Measurements from ENCODE around the gene KRT78.
"Not testable (repeated sequence)": the region's sequence is repeated elsewhere in the genome, so short reads cannot be mapped to it uniquely, and the experiment has no call there.

KRT78 gene

DNA sequence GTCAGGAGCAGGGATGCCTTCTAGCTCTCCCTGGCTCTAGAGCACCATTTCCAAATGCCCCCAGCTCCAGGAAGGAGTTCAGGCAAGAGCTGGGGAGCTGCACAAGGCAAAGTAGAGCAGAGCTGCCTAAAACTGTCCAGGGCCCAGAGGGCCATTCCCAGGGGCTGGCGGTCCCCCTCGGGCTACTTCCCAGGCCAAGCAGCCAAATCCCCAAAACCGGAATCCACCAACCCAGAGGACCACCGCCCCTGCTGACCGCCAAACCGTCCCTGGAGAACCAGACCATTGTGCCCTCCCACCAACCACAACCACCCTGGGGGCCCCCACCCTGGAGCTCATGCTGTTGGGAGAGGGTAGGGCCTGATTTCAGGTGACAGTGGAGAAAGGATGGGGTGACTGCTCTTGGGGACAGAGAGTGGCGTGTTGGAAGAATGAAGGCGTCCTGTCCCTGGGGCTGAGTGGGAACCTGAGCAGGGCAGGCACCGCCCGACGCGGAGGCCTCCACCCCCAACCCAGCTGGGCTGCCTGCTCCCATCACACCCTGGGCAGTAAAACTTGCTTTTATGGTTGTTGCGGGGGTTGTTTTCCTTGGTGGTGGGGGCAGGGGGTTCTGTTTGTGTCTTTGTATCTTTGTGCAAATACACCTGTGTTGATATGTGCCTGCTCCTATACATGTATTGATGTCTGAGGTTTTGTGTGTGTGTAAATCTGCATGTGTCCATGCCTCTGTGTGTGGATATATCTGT, 24.0 kb upstream of the KRT78 start:
- DNase-seq (ENCODE audit: low read depth): no peak

DNA sequence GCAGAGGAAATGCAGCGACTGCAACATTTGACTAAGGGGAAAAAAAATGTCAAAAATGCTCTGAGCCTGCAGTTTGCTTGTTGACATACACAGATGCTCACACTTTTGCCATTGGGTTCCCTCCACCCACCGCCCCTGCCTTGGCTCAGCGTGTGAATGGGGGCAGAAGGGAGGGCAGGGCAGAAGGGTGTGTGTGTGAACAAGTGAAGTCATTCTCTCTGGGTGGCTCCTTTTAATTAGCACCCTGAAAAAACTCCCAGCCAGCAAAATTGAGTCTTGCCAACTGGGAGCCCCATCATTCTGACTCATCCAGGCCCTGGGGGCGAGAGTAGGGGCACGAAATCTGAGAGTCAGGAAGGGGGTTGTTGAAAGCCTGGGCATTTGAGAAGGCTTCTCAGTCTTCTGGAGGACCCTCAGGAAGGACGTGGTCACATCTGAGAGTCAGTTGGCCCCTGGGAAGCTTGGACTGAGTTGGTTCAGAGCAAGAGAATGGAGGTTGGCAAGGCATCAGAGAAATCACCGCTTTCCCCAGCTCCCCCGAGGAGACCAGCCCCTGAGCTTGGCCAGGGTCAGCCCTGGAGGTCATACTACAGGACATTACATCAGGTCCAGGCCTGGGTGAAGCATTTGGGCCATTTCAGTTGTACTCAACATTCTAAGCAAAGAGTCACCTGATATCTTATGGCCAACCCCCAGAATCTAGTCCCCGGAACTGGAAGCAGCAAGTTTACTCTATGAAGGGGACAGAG, 22.7 kb upstream of the KRT78 start:
- no peak for DNase-seq (ENCODE audit: low read depth)

DNA sequence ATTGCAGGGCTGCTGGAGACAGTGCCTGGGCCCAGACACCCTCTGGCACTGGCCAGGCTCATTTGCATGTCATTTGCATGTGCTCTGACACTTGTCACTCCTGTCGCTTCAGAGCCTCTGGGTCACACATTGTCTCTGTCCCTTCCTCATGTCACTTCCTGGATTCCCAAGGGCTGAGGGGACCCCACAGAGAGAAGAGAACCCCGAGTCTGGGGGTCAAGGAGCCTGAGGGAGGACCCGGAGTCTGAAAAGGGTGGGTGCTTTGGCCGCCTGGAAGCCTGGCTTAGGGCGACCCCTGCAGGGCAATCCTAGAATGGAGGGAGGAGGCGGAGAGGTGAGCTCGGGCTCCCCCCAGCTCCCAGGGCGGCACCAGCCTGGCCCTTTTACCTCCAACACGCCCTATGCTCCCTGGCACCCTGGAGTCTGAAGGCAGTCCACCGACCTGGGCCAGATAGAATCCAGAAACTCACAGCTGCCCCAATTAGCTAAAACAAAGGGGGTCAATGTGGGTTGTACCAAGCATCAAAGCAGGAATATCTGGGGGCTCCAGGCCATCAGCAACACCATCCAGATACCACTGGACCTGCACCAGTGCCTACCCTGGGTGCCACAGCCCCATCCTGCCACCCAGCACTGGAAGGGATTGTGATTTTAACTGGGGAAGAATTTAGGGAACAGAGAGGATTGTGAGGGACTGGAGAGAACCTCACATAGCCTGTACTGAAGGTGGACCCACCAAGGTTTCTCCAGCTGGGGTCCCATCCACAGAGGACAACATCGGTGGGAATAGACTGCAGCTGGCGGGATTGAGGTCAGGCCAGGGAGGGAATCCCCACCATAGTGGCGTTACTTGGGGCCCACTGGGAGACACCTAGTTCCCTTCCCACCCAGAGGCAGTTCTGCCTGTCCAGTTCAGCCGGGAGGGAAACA, 21.8 kb upstream of the KRT78 start:
- DNase-seq (ENCODE audit: low read depth): peak; percentile 75

DNA sequence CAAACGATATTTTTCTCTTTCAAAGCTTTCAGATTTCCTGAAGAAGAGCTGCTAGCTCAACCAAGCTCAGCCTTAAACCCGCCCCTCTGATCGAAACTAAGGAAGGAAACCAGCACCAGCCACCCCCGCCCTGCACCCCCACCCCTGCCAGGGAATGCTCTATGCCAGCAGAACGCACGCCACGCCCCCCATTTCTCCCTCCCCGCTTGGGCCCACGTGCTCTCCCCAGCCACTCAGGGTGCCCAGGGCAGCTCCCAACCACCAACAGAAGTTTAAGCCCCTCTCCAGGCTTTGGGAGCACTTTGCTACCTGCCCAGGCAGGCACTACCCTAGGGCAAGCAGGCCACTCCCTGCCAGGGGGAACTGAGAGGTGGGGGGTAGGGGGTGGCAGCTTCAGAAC, 18.8 kb upstream of the KRT78 start:
- peak; percentile 14 for DNase-seq (ENCODE audit: low read depth)

DNA sequence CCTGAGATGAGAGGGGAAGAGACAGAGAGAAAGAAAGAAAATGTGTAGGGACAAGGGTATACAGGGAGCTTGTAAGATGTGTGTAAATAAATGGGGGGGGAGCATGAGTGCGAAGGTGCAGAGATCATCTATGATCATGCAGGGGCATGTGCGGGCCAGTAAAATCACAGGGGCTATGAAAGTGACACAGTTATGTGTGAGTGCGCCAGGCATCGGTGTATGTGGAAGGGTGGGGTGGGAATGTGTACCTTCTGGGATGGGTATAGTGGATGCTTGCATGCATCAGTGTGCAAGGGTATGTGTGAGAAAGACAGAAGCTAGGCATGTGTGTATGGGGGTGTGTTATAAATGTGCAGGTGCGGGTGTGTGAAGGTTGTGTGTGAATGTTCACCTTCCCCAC, 18.4 kb upstream of the KRT78 start:
- DNase-seq (ENCODE audit: low read depth): no peak

DNA sequence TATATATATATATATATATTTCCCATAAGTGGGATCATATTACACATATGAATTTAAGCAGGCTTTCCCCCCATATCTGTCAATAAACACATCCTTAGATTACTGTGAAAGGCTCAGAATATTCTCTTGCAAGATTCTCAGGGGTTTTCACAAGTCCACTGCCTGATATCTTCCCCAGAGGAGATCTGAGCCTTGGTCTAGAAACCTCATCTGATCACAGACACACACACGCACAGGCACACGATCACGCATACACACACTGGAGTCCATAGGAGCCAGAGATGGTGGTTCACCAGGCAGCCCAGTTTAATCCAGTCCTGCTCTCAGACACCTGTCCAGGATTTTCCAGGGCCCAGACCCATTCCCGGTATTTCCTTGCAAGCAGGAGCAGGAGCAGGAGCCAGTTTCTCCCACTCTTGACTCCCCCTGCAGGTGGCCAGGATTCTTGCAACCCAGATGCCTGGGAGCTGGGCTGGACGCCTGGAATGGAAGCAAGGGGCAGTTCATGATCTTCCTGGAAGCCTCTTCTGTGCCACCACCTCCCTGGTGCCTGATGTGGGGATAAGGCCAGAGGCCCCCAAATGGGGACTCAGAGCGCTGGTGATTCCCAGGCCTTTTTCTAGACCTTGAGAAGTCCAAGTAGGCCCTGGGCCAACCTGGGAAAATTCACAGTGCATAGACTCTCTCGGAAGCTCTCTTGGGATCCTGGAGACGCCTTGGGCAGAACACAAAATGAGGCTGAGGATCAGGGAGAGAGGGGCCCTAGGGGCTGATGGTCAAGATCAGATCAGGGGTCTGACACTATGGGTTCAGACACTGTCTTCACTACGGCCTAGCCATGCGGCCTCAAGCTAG, 16.5 kb upstream of the KRT78 start:
- DNase-seq (ENCODE audit: low read depth): no peak

DNA sequence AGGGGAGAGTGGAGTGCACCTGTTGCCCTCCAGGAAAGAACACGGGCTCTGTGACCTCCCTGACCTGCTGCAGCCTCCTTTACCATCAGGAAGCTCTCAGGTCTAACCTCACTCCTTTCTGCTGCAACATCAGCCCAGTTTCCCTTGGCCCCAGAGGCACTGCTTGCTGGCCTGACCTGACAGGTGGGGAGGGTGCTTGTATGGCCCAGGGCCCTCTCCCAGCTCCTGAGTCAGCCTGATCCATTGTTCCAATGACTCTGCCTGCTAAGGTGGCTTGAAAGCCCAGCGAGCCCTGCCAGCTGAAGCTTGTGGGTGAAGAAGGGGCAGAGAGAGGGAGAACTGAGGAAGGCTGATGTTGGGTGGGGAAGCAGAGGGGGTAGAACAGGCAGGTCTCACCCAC, 13.2 kb upstream of the KRT78 start:
- no peak for DNase-seq (ENCODE audit: low read depth)

DNA sequence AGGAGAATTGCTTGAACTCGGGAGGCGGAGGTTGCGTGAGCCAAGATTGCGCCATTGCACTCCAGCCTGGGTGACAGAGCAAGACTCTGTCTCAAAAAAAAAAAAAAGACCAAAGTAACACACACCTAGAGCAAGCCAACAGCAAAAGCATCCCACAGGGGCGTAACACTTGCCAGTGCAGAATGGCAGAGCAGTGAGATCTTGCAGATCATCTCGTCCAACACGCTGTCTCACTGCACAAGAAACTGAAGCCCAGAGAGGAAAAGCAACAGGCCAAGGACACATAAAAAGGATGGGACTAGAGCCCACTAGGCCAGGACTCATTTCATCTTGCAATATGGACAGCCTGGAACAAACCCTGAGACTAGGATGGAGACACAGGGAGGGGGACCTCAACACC, 12.7 kb upstream of the KRT78 start:
- no peak for DNase-seq (ENCODE audit: low read depth)

DNA sequence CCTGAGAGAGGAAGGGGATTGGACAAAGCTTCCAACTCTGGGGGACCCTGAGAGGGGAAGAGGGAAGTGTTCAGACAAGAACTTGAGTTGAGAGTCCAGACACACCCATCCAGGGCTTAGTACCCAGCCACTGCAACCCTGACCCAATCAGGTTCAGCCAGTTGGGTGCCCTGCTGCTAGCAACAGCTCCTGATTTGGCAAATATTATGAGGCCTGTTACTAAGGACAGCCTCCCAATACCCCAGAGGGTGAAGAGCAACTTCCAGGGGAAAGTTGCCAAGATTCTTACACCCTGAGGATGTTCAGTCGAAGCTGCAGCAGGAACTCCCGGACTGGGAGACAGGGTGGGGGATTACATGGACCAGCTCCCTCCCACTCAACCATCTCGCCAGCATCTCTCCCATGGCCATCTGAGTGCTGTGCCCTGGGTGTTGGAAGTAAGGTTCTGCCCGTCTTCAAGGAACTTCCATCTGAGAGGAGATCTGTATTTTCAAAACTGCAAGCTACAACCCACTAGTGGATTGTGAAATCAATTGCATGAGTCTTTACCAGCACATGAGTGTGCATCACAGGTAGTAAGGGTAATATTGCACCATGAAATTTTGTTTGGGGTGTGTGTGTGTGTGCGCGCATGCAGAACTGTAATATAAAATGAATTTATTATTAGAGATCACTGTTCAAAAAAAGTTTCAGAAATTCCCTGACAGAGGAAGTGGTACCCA, 11.5 kb upstream of the KRT78 start:
- no peak for DNase-seq (ENCODE audit: low read depth)

DNA sequence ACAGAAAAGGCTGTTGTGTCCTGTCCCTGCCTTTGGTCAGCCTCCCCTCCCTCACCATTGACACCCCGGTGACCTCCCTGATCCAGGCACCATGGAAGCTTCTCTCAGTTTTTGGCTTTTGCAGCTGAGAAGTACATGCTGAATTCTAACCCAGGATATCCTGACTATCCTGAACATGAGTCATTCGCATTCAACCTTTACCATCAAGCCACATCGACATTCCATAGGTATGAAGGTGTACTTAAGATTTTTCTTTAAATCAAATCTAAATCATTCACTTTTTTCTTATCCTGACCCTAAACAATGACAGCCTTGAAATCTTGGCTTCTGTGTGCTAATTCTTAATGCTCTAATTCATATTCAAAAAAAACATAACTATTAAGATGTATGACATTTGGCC, 8.7 kb upstream of the KRT78 start:
- no peak for DNase-seq (ENCODE audit: low read depth)

DNA sequence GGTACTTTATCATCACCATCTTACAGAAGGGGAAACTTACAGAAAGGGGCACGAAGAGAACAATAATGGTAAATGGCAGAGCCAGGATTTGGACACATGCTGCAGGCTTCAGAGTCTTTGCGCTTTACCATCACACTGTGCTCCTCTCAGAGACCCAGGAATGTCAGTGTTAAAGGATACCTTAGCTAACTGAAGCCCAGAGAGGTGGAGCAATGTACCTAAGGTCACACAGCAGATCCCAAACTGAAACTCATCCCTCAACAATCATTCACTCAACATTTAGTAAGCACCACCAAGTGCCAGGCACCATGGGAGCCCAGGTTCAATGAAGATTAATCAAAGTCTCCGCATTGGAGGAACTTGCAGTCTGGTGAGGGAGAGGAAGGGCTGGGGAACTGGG, 8.0 kb upstream of the KRT78 start:
- no peak for DNase-seq (ENCODE audit: low read depth)

DNA sequence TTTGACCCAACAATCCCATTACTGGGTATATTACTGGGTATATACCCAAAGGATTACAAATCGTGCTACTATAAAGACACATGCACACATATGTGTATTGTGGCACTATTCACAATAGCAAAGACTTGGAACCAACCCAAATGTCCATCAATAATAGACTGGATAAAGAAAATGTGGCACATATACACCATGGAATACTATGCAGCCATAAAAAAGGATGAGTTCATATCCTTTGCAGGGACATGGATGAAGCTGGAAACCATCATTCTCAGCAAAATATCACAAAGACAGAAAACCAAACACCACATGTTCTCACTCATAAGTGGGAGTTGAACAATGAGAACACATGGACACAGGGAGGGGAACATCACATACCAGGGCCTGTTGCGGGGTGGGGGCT, 7.3 kb upstream of the KRT78 start:
- not testable (repeated sequence) for DNase-seq (ENCODE audit: low read depth)

DNA sequence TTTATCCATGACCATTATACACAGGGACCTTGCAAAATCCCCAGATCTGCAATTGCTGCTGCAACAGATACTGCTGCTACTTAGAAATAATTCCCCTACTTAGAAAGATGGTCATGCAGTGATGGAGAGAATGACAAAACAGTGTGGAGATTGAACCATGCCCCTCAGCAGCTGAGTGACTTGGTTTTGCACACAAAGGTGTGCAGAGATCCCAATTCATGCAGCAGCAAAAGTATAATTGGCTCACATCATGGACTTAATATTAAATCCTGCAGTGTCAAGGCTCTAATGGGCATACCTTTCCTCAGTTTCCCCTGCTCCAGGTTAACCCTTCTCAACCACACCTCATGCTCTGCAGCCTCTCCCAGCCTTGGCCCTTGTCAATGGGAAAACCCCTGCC, 3.0 kb upstream of the KRT78 start:
- no peak for DNase-seq (ENCODE audit: low read depth)

DNA sequence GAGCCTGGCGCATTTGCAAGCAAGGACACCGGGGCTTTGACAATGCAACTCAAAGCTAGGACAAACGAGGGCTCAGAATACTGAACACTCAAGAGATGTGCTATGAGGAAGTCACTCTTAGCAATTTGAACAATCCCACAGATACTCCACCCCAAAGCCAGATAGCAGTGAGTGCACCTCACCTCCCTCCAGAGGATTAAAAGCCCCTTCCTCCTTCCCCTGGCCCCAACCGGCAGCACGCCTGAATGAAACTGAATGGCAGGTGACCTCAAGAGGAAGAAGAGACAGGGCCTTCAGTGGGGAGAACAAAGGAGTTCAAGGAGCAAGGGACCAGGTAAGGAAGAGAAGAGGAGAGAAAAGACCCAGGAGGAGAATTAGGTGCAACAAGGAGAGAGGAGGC, 1.9 kb upstream of the KRT78 start:
- DNase-seq (ENCODE audit: low read depth): no peak

DNA sequence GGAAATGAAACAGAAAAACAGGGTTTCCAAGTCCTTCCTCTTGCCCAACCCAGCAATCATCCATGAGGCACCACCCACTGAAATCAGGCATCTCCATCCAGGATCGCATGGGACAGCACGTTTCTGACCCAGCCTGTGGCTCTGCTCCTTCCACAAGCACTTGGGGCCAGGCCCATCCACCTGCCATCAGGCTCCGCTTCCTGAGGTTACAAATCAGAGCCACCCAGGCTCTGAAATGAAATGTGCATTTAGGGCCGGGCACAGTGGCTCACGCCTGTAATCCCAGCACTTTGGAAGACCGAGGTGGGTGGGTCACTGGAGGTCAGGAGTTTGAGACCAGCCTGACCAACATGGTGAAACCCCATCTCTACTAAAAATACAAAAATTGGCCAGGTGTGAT, 717 bp upstream of the KRT78 start:
- DNase-seq (ENCODE audit: low read depth): no peak

DNA sequence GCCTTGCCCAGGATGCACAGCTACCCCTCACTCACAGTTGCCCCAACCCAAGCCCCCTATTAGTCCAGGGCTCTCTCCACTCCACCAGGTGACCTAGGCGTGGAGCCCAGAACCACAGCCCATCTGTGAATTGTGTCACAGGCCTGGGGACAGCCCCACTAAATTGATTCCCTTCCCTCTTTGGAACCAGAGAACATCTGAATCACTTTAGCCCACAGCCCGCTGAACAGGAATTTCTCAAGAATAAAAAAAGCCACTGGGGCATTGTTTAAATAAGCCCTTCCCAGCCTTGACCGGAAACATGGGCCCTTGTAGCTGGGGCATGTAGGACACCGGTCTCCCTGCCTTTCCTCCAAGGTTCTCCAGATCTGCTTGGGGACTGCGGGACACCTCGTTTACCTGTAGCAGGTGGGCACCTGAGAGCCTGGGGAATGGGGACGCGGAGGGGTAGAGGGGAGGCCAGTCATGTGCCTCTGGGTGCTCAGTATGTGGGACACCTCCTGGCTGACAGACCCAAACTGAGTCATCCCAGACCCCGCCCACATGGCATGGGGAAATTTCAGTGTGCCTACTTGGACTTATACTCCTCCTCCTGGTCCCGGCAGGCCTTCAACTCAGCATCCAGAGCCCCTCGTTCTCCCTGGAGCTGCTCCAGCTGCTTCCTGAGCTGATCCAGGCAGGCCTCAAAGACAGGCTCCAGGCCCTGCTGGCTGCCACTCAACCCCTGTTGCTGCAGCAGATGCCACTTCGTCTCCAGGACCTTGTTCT, 1.3 kb downstream of the KRT78 start:
- DNase-seq (ENCODE audit: low read depth): no peak

DNA sequence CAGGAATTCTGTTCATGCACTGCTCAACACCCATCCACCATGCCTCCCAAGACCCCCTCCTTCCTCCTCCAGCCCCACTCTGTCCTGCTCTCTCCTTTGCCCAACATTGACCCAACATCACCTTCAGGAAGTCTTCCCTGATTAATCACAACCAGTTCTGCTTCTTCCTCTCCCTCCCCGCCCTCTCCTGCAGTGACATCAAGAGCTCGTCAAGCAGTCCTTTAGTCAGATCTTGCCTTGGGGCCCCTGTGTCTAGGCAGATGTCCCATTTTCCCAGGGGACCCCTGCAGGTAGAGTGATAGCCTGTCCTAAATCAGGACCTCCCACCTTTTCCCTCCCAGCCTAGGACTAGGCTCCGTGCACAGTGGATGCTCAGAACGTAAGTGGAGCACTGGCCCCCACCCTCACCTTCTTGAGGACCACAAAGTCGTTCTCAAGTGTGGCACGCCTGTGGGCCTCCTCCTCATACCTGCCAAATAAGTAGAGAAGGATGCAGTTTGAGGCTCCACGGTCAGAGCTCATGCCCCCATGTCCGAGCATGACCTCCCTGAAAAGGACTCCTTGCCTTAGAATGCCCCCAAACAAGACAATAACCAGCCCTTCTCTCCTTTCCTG, 2.3 kb downstream of the KRT78 start:
- DNase-seq (ENCODE audit: low read depth): no peak

DNA sequence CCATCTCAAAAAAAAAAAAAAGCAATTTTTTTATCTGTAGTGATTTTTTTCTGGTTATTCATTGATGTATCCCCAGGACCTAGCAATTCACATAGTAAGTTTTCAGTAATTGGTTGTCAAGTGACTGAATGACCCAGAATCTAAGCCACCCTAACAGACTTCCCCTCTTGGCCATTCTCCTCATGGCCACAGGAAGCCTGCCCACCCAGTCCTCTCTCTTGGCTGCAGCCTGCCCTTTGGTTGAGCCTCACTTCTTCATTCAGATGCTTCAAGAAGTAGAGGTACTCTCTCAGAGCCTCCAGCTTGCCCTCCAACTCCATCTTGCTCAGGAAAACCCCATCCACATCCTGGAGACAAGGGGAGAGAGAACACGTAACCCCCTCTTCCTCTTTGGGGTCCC, 2.8 kb downstream of the KRT78 start:
- no peak for DNase-seq (ENCODE audit: low read depth)

DNA sequence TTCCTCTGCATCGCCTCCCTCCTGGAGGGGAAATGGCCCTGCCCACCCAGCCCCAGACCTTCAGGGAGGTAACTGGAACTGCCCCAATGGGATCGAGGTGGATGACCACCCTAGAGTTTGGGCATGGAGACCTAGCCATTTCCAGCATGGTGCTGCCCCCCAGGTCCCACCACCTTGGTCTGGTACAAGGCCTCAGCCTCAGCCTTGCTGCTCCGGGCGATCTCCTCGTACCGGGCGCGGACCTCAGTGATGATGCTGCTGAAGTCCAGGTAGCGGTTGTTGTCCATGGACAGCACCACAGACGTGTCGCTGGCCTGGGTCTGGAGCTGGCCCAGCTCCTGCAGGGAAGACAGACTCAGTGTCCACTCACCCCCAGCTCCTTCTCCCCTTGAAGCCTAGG, 4.4 kb downstream of the KRT78 start:
- no peak for DNase-seq (ENCODE audit: low read depth)

Measured in activated T-cell treated with anti-CD3 and anti-CD28 coated beads for 24 hours (primary cell).